Activated naive CD4-positive, alpha-beta T cell treated with anti-CD3 and anti-CD28 coated beads, Interleukin-2, amount 50 U/mL, for 72 hours (primary cell): ENCODE data around the gene MIPEP. TPM values are rescaled to one million over a fixed set of nuclear protein-coding genes. Genes with fewer than 3 reads are reported as not detected.
A peak's percentile ranks its signal among the peaks of the same experiment; 100 is the strongest.
"Not testable (repeated sequence)": the region's sequence is repeated elsewhere in the genome, so short reads cannot be mapped to it uniquely, and the experiment has no call there.

Experiments used
- ATAC-seq, 2 donors: fragments of 150-1000 bp; cut with Tn5 transposase; 2 replicates each; pipeline ENCODE4 v1.10.0; 2021; ENCODE audit warnings: mild to moderate bottlenecking in 2 of 2, moderate library complexity in 2 of 2
- DNase-seq, 2 donors: peaks; one replicate each; pipeline ENCODE4 v3.0.0; 2021 to 2022; ENCODE audit warnings: low spot score in 2 of 2
- H3K27ac Mint-ChIP-seq, 2 donors: one replicate each; pipeline ENCODE4 v1.8.0; 2022; ENCODE audit warnings: mild to moderate bottlenecking in 2 of 2, mixed read lengths in 2 of 2
- H3K36me3 Mint-ChIP-seq, 2 donors: one replicate each; pipeline ENCODE4 v1.8.0; 2022; ENCODE audit warnings: mixed read lengths in 2 of 2
- H3K9me3 Mint-ChIP-seq, 2 donors: one replicate each; pipeline ENCODE4 v1.8.0; 2022; ENCODE audit warnings: mixed read lengths in 2 of 2
- total RNA-seq, 2 donors: library from RNA; stranded (reverse); gene quantifications; one replicate each; pipeline ENCODE4 v1.2.3, GENCODE V29; 2022

Gene MIPEP
- total RNA-seq, 2 donors from 2014 or later, result 4.2 to 17.1 TPM

DNA sequence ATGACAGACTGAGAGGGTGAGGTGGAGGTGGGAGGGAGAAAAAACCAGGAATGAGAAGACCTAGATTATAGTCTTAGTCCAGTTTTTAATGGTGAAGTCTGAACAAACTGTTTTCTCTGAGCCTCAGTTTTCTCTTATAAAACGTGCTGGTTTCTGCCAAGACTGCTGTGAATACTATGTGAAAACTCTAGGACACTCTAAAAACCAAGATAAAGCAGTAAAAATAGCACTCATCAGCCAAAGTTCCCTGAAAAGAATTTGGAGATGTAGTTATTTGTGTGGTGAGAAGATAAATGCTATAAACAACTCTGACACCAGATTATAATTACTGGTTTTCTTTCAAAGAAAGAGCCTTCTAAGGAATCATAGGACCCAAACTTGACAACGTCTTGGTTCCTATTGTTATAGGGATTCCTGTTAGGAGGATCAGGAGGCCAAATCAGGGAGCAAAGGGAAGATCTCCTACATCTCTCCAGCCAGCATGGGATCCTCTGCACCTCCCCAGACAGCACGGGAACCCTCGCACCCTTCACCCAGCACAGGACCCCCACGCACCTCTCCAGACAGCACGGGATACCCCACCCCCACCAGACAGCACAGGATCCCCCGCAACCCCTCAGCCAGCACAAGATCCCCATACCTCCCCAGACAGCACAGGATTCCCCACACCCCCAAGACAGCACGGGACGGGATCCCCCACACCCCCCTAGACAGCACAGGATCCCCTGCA, 130.2 kb downstream of the MIPEP start:
- H3K27ac Mint-ChIP-seq, result no peak overlapping the region
- H3K9me3 Mint-ChIP-seq, result no peaks in the 10 kb centered on the region
- peaks cover 4 to 6% of the 10 kb centered on the region in 2 donors for H3K36me3 Mint-ChIP-seq
- DNase-seq, result no peak
- ATAC-seq, result no peak

DNA sequence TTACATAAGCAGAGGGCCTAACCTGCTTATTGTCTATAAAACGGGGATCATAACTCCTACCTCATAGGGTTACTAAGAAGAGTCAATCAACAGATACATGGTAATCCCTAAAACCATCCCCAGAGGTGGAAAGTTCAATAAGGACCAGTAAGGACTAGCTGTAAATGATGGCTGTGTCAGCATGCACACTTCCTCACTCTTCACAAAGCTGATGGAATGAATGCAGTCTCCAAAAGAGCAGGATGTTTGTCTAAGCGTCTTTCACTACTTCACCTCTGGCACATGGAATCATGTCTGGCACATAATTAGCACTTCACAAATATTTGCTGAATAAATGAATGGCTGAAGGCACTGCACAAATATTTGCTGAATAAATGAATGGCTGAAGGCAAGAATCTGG, 134.2 kb downstream of the MIPEP start:
- Mint-ChIP-seq H3K27ac (peak overlapping the region in 1 of 2 donors; percentile 41), H3K9me3 (no peaks in the 10 kb centered on the region), H3K36me3 (peaks cover 6 to 9% of the 10 kb centered on the region in 2 donors)
- DNase-seq (no peak), ATAC-seq (no peak)

DNA sequence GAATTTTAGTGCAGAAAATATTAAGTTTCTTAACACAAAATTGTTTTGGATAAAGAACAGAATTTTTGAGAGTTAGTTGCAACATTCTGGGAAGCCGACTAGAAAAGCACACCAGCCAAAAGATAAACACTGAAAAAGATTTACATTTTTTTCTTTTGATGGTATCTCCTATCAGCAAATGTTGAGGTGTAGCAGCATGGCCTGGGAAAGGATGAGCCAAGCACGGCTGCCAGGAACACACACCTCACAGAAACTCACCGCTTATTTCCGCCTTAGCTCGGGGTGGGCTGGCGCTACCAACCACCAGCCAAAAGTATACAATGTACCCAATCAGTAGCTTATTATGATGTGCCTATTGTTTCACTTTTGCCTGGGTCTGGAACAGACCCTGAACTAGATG, 134.7 kb downstream of the MIPEP start:
- no peak overlapping the region for H3K27ac Mint-ChIP-seq
- no peak for DNase-seq
- peak in 1 of 2 donors; percentile 46 for ATAC-seq
- H3K36me3 Mint-ChIP-seq, result peaks cover 6 to 9% of the 10 kb centered on the region in 2 donors
- H3K9me3 Mint-ChIP-seq, result no peaks in the 10 kb centered on the region

DNA sequence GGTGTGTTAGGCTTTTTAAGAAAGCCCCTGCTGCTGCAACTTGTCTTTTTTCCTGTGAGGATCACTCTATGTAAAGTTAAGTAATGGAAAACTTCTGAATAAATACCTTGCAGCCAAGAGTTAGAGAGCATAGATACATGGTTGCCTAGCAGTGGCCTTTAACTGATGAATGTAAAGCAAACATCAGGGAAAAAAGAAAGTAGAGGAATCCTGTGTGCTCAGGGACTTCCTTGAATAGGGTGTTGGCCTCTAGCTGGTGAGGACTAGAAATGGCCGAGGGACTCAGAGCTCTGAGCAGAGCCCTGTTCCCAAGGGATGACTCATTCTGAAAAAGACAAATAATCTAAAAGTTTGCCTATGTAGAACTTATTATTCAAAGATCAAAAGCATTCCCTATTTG, 135.7 kb downstream of the MIPEP start:
- no peak for DNase-seq
- Mint-ChIP-seq H3K27ac (peak overlapping the region in 1 of 2 donors; percentile 50), H3K9me3 (no peaks in the 10 kb centered on the region), H3K36me3 (peaks cover 6 to 9% of the 10 kb centered on the region in 2 donors)
- peak; percentile 41 to 51 for ATAC-seq

DNA sequence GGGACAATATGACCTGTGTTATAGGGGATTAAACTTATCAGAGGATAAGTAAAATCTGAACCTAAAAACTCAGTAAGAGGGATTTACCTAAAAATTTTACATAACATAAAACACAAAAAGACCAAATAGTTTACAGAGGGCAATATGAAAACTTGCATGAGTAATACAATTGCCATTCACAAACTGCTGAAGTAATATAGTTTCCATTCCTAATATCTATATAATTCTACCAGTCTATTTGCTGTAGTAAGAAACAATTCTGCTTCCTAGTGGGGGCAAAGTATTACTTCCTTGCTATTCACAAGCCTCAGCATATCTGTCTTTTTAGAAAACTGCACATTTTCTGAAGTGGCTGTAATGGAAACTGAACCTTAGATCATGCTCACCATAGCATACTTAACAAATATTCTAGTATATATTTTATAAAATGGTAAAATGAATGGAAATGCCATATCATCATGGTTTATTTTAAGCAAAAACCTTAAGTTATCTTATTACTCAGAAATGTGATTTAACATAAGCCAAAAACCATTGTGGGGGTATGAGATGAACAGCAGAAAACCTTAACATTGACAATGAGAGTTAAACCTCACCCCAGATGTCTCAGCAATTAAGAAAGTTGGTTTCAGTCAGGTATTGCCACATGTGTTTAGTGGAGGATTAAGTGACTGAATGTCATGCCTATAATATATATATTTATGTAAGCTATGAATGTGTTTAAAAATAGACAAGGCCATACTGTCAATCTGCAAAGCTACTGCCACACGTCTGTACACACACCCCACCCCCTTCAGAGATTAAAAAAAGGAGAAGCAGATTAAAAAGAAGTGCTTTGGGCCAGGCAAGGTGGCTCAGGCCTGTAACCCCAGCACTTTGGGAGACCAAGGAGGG, 136.8 kb downstream of the MIPEP start:
- Mint-ChIP-seq H3K9me3 (no peaks in the 10 kb centered on the region), H3K27ac (peak overlapping the region in 1 of 2 donors; percentile 84), H3K36me3 (peaks cover 6 to 9% of the 10 kb centered on the region in 2 donors)
- DNase-seq, result no peak
- ATAC-seq, result peak; percentile 68 to 85

DNA sequence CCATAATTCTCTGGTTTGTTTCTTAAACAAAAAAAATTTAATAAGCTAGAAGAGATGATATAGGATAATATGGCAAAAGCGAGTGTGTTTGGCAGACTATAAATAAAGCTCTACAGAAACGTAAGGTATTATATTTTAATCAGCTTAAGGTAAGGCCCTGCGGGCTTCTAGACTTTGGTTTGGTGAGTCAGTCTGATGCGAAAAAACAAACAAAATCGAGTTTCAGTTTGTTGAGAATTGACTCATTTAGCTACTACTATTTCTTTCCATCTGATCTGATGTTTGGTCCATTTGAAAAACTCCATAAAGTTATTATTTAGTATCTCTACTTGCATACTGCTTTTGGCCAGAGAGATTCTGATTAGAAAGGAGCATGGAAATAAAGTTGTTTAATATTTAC, 138.0 kb downstream of the MIPEP start:
- Mint-ChIP-seq H3K27ac (peak overlapping the region in 1 of 2 donors; percentile 32), H3K9me3 (no peaks in the 10 kb centered on the region), H3K36me3 (peaks cover 6 to 9% of the 10 kb centered on the region in 2 donors)
- ATAC-seq (peak; percentile 20 to 43), DNase-seq (no peak)

DNA sequence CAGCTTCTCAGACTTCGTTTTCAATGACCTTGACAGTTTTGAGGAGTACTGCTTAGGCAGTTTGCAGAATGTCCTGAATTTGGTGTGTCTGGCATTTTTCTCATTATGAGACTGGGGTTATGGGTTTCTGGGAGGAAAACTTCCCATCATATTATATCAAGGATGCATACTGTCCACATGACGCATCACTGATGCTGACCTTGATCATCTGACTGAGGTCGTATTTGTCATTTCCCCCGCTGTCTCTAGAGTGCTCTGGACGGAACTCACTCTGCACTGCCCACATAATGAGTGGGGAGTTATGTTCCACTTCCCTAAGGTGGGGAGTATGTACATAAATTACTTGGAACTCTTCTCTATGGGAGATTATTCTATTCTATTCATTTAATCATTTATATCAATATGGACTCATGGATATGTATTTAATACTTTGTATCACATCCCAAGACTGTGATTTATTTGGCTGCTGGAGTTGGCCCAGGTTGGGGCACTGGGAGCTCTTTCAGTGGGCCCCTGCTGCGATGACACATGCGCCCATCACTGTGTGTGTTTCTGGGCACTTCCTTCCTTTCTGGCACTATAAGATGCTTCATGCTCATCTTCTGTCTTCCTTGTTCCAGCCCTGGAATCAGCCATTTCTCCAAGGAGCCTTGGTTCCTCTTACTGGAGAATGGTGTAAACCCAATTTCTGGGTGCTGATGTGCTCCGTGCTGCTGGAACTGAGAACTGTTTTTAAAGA, 138.6 kb downstream of the MIPEP start:
- peaks cover 6 to 9% of the 10 kb centered on the region in 2 donors for H3K36me3 Mint-ChIP-seq
- H3K9me3 Mint-ChIP-seq, result no peaks in the 10 kb centered on the region
- no peak overlapping the region for H3K27ac Mint-ChIP-seq
- DNase-seq (no peak), ATAC-seq (no peak)

DNA sequence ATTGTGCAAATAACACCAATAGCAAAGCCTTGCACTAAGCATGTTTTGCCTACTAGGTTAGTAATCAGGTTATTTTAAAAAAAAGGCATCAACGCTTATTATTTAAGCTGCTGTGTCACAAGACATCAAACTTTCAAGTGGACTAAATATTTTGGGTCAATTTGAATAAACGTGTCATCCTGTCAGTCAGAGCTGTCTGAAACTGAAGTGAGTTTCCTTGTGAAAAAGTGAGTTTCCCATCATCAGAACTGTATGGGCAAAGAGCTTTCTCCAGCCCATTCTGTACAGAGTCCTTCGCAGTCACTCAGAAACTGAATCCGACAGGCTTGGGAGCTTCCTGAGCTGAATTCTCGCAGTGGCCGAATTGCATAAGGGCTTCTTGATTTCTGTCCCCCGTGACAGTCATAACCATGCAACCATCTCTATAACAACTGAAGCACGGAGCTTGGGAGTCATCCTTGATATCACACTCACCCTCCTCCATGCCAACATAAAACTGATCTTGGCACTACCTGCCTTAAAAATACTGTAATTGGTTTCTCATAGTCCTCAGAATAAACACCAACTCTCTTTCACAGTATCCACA, 139.8 kb downstream of the MIPEP start:
- H3K27ac Mint-ChIP-seq, result no peak overlapping the region
- no peak for DNase-seq
- no peaks in the 10 kb centered on the region for H3K9me3 Mint-ChIP-seq
- peaks cover 0 to 5% of the 10 kb centered on the region in 2 donors for H3K36me3 Mint-ChIP-seq
- no peak for ATAC-seq

DNA sequence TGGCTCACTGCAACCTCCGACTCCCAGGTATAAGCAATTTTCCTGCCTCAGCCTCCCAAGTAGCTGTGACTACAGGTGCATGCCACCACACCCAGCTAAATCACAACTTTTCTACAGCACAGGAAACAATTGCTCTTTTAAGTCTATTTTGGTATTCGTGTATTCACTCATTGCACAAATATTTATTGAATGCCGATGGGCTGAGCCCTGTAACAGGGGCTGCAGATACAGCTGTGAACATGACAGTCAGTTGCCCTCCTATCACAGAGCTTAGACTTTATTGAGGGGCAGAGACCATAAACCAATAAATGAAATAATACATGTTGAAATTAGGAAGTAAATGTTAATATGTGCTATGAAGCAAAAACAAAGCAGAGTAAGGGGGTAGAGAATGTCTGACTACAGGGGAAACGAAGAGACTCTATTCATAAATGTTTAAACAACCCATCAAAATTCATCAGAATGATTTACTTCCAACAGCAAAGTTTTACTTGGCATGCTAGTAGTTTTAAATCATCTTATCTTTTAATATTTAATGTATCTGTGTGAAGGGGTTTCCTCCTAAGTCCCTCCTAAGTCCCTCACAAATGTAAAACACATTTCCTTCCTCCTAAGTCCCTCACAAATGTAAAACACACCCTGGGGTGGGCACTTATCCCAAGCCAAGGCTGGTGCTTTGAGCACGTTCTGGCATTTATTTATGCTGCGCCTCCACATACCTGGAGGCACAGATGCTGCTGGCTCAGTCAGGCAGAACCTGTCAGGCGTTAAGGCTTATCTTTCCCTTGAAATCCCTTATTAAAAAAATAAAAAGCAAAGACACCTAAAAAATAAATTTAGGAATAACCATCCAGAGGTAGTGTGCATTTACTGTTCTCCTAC, 140.8 kb downstream of the MIPEP start:
- no peaks in the 10 kb centered on the region for H3K9me3 Mint-ChIP-seq
- H3K27ac Mint-ChIP-seq, result no peak overlapping the region
- DNase-seq, result no peak
- ATAC-seq, result no peak
- H3K36me3 Mint-ChIP-seq, result peaks cover 0 to 5% of the 10 kb centered on the region in 2 donors

DNA sequence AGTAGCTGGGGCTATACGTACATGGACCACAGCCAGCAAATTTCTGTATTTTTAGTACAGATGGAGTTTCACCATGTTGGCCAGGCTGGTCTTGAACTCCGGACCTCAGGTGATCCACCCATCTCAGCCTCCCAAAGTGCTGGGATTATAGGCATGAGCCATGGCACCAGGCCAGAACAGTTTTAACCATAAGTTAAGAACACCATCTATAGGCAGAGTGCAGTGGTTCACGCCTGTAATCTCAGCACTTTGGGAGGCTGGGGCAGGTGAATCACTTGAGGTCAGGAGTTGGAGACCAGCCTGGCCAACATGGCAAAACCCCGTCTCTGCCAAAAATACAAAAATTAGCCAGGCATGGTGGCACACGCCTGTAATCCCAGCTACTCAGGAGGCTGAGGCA, 143.1 kb downstream of the MIPEP start:
- not testable (repeated sequence) for H3K9me3 Mint-ChIP-seq, H3K36me3 Mint-ChIP-seq, H3K27ac Mint-ChIP-seq, DNase-seq, ATAC-seq

DNA sequence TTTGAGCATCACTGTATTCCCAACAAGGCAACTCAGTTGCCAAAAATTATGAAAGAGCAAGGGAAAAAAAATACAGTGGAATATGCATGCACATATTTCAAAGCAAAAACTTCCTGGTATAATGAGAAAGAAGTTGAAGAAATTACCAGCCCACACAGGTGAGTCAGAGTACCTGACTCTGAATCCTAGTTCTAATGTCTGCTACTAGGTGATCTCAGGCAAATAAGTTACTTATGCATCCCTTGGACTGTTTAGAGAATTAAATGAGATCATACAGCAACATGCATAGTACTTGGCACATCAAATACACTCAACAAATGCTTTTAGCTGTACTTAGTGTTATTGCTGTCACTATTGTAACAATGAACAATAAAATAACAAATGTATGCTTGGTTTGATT, 144.9 kb downstream of the MIPEP start:
- Mint-ChIP-seq H3K27ac (peak overlapping the region in 1 of 2 donors; percentile 62), H3K36me3 (no peaks in the 10 kb centered on the region), H3K9me3 (no peaks in the 10 kb centered on the region)
- ATAC-seq, result peak in 1 of 2 donors; percentile 40
- no peak for DNase-seq

DNA sequence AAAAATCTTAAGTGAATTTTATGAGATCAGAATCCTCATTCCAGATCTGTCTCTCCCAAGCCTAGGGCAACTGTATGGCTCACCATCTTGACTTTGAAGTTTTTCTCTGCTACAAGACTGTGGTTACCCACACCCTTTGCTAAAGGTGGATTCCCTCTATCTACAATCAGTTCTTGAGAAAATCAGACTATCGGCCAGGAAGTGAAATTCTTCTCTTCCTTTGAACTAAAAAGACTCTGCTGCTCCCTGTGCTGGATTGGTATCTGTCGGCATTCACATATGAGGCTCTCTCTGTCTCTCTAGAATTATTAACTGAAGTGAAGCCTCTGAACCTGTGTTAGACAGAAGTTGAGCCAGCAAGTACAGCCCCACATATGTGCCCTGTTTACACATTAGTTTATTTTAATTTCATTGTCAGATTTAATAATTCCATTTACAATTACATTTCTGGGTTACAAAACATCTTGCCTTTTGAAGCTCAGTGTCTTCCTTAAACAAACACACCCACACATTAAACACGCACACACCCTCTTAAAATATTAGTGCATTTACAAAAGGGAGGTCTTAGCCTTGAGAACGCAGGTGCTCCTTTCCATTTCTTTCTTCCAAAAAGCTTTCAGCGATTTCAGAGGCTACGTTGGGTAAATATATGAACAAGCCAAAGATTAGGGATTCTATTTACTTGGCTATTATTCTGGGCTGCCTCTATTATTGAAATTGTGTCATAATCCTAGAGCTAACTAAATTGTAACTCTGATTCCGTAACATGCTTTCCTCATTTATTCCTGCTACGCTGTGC, 145.7 kb downstream of the MIPEP start:
- Mint-ChIP-seq H3K9me3 (no peaks in the 10 kb centered on the region), H3K27ac (peak overlapping the region in 1 of 2 donors; percentile 62), H3K36me3 (no peaks in the 10 kb centered on the region)
- DNase-seq, result peak in 1 of 2 donors; percentile 14
- peak; percentile 96 to 100 for ATAC-seq

DNA sequence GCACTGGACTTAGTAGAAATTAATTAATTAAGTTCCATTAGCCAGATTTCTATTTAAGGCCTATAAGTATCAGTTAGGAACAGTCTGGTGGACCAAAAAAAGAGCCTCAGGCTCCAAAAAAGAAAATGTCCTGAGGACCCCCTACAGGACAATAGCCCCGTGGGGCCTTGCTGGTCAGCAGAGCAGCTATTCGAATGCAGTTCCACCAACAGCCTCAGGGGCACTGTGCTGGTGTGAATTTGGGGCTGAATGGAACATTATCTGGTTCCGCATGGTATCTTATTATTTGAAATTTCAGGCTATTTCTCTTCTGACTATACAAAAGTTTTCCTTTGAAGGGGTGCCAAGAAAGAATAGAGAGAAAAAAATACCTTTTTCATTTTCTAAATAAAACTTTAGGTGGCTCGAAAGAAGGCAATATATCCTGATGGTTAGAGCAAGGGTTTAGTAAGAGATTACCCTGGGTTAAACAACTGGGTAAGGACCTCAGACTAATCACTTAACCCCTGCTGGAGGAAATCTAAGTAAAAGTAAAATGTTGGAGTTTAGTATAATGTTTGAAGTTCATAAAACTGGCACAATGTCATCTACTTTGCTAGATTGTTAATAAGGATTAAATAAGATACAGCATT, 147.2 kb downstream of the MIPEP start:
- no peak for DNase-seq
- ATAC-seq, result no peak
- Mint-ChIP-seq H3K36me3 (no peaks in the 10 kb centered on the region), H3K27ac (no peak overlapping the region), H3K9me3 (no peaks in the 10 kb centered on the region)

DNA sequence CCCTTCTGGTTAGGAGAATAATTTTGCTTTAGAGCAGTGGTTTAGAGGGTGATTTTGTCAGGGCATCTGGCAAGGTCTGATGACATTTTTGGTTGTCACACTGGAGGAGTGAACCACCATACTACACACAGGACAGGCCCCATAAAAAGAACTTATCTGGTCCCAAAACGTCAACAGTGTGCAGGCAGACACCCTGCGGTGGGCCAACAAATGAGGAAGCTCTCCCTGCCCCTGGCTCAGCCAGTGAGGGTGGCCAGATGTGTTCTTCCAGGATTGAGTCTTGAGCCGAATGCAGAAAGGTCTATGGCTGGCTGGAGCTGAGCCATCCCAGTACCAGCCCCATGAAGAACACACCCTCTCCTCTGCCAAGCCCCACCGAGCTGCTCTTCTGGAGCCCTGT, 149.2 kb downstream of the MIPEP start:
- Mint-ChIP-seq H3K27ac (no peak overlapping the region), H3K9me3 (no peaks in the 10 kb centered on the region), H3K36me3 (no peaks in the 10 kb centered on the region)
- DNase-seq, result no peak
- no peak for ATAC-seq

DNA sequence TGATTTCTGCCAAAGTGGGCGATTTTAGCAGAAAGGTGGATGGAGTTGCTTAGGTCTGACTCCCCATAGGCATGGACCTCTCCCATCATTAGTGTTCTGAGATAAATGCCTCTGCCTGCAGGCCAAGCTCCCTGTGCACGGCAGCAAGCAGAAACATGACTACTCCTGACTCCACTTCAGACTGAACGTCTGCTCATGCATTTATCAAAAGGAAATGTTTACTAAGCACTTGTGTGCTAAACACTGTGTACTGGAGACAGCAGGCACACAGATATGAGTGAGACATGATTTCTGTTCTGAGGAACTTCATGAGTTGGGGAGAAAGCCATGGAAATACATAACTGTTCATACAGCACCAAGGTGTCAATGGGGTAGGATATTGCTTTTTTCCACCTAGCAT, 149.6 kb downstream of the MIPEP start:
- no peaks in the 10 kb centered on the region for H3K9me3 Mint-ChIP-seq
- DNase-seq (no peak), ATAC-seq (no peak)

More for the DNA sequence above, 149.6 kb downstream of the MIPEP start:
- no peak overlapping the region for H3K27ac Mint-ChIP-seq
- no peaks in the 10 kb centered on the region for H3K36me3 Mint-ChIP-seq
